ENCODE results near the gene PYHIN1.
"Not testable (repeated sequence)": the region's sequence is repeated elsewhere in the genome, so short reads cannot be mapped to it uniquely, and the experiment has no call there.

PYHIN1 gene

GRCh38 chr1:158983235-158983634, 51.9 kb downstream of the PYHIN1 start:
- DNase-seq = no peak

GRCh38 chr1:158984386-158984785, 53.0 kb downstream of the PYHIN1 start:
- DNase-seq = no peak

GRCh38 chr1:158989424-158989823, 58.1 kb downstream of the PYHIN1 start:
- no peak for DNase-seq

GRCh38 chr1:158992787-158993312, 61.5 kb downstream of the PYHIN1 start:
- no peak for DNase-seq

GRCh38 chr1:158996998-158997397, 65.6 kb downstream of the PYHIN1 start:
- no peak for DNase-seq

GRCh38 chr1:158998037-158998780, 66.9 kb downstream of the PYHIN1 start:
- DNase-seq = no peak

GRCh38 chr1:158998781-158999161, 67.4 kb downstream of the PYHIN1 start:
- DNase-seq = peak; percentile 44 to 69

- DNase-seq = peak; percentile 72
Observed at GRCh38 chr1:158999316-159000069, 68.1 kb downstream of the PYHIN1 start.

- no peak for DNase-seq
Observed at GRCh38 chr1:159000070-159000409, 68.7 kb downstream of the PYHIN1 start.

GRCh38 chr1:159000625-159001024, 69.3 kb downstream of the PYHIN1 start:
- DNase-seq = peak; percentile 48 to 76

- DNase-seq = no peak
Observed at GRCh38 chr1:159005161-159005560, 73.8 kb downstream of the PYHIN1 start.

GRCh38 chr1:159005676-159006075, 74.3 kb downstream of the PYHIN1 start:
- no peak for DNase-seq

- not testable (repeated sequence) for DNase-seq
Observed at GRCh38 chr1:159006210-159006807, 75.0 kb downstream of the PYHIN1 start.

GRCh38 chr1:159007726-159008125, 76.4 kb downstream of the PYHIN1 start:
- no peak for DNase-seq

- DNase-seq = no peak
Observed at GRCh38 chr1:159008744-159009188, 77.4 kb downstream of the PYHIN1 start.

GRCh38 chr1:159009287-159009686, 77.9 kb downstream of the PYHIN1 start:
- no peak for DNase-seq

- DNase-seq = no peak
Observed at GRCh38 chr1:159009704-159010361, 78.5 kb downstream of the PYHIN1 start, which contains the start of gene IFI16. TSS of gene IFI16 (plus strand) at chr1:159009907. CDS start at chr1:159014681, 4,774 bp downstream.

- DNase-seq = no peak
Observed at GRCh38 chr1:159010391-159010790, 79.0 kb downstream of the PYHIN1 start.

GRCh38 chr1:159011001-159011400, 79.6 kb downstream of the PYHIN1 start:
- not testable (repeated sequence) for DNase-seq

GRCh38 chr1:159011751-159012150, 80.4 kb downstream of the PYHIN1 start:
- no peak for DNase-seq

- DNase-seq = no peak
Observed at GRCh38 chr1:159012495-159012894, 81.1 kb downstream of the PYHIN1 start.

GRCh38 chr1:159014003-159014571, 82.7 kb downstream of the PYHIN1 start:
- no peak for DNase-seq

- DNase-seq = no peak
Observed at GRCh38 chr1:159014851-159015250, 83.5 kb downstream of the PYHIN1 start.

Measured in SHP77 (cell line).